Aorta (tissue), 5 donors: ENCODE results near the gene ALOX12B. TPM values are rescaled to one million over a fixed set of nuclear protein-coding genes. Genes with fewer than 3 reads are reported as not detected.
A peak's percentile ranks its signal among the peaks of the same experiment; 100 is the strongest.

Source experiments
- ATAC-seq: fragments of 200-7000 bp; cut with Tn5 transposase; one replicate; pipeline ENCODE4 v1.9.1; 2022; ENCODE audit warnings: moderate library complexity; ENCODE audit not compliant: low FRiP score
- DNase-seq, 2 donors: peaks; one replicate each; pipeline ENCODE4 v3.0.0-alpha.2; 2020
- H3K27ac ChIP-seq, 2 donors: one replicate each; pipeline ENCODE4 v1.5.1; 2013; ENCODE audit warnings: low read length in 2 of 2, mild to moderate bottlenecking in 2 of 2, moderate library complexity in 2 of 2, control low read depth in 1 of 2, inconsistent platforms in 1 of 2, low read depth in 1 of 2
- H3K27me3 ChIP-seq, 2 donors: one replicate each; pipeline ENCODE4 v1.6.1; 2013; ENCODE audit warnings: control low read depth in 1 of 2, low read length in 1 of 2, mild to moderate bottlenecking in 1 of 2, moderate library complexity in 1 of 2; ENCODE audit not compliant: insufficient read depth in 2 of 2, control insufficient read depth in 1 of 2
- H3K36me3 ChIP-seq, 2 donors: one replicate each; pipeline ENCODE4 v1.6.1; 2013; ENCODE audit warnings: control low read depth in 1 of 2, low read length in 1 of 2, mild to moderate bottlenecking in 1 of 2; ENCODE audit not compliant: insufficient read depth in 2 of 2, control insufficient read depth in 1 of 2
- H3K4me1 ChIP-seq, 2 donors: one replicate each; pipeline ENCODE4 v1.6.1; 2013; ENCODE audit warnings: low read length in 2 of 2, control low read depth in 1 of 2, mild to moderate bottlenecking in 1 of 2, moderate library complexity in 1 of 2; ENCODE audit not compliant: insufficient read depth in 2 of 2, control insufficient read depth in 1 of 2
- H3K4me3 ChIP-seq, 2 donors: one replicate each; pipeline ENCODE4 v1.5.1; 2013; ENCODE audit warnings: low read length in 2 of 2, control low read depth in 1 of 2, mild to moderate bottlenecking in 1 of 2
- H3K9me3 ChIP-seq: one replicate; pipeline ENCODE4 v1.6.1; 2013; ENCODE audit warnings: mild to moderate bottlenecking, low read length; ENCODE audit not compliant: control insufficient read depth
- WGBS, 2 donors: extraction: QIAGEN DNeasy Blood & Tissue Kit; methylation state at CpG; one replicate each; pipeline ENCODE4 v1.1.7; 2013; 5-methylcytosine and 5-hydroxymethylcytosine counted together
- intact Hi-C, 2 donors: fragments of 100-400 bp; cut with DNase I; formaldehyde crosslinking; loops; one replicate each; pipeline versions ENCODE4 v1.14.2 to v1.15.0; 2022
- polyA plus RNA-seq, 2 donors: library from polyadenylated mRNA; stranded (reverse); fragments of 200-250 nt; gene quantifications; one replicate each; pipeline ENCODE4 v1.2.3, GENCODE V29; 2013
- total RNA-seq, 2 donors: library from RNA; stranded (reverse); fragmentation: NEBNext Ultra II Directional; extraction: Animal tissue kit (Norgen Biotek cat#: 25700); gene quantifications; one replicate each; pipeline ENCODE4 v1.2.1, GENCODE V29; 2021
- donor health status: healthy with polysubstance abuse.
- donor health status: Bipolar disorder and iron deficiency.
- donor health status: DM: no; HTN: no; CAD: no.
- donor health status: DM: no; HTN: no; CAD: no.
- donor health status: DM: yes; HTN: yes; CAD: no.

Gene ALOX12B
- total and polyA plus RNA-seq, 4 donors = 0.25 TPM; not detected in 3

GRCh38 chr17:8057691-8058114 lies 29.8 kb downstream of the ALOX12B start:
- peak in 1 of 2 donors; percentile 34 for DNase-seq
- Histone ChIP-seq H3K27me3 (no peaks in the 10 kb centered on the region), H3K27ac (no peak overlapping the region), H3K4me1 (no peaks in the 10 kb centered on the region), H3K4me3 (no peak overlapping the region), H3K36me3 (no peaks in the 10 kb centered on the region), H3K9me3 (no peaks in the 10 kb centered on the region)
- ATAC-seq = peak; percentile 88
- WGBS, 2 donors = 4 to 5% methylated on average over 14 of the region's 14 CpGs
- intact Hi-C loops = loop anchor here in 1 of 2 donors (5.0 to 10.0 kb wide), 3 partner anchors 70 to 200 kb away; partner anchors contain the start of genes CNTROB, CYB5D1, NAA38 and TMEM88

- no peaks in the 10 kb centered on the region for H3K36me3 ChIP-seq
- intact Hi-C loops = loop anchor here in 1 of 2 donors (5.0 to 10.0 kb wide), 3 partner anchors 70 to 200 kb away; partner anchors contain the start of genes CNTROB, CYB5D1, NAA38 and TMEM88
- H3K4me3 ChIP-seq = no peak overlapping the region
- DNase-seq (peak in 1 of 2 donors; percentile 30), ATAC-seq (no peak)
- 63 to 66% methylated on average over 17 of the region's 17 CpGs for WGBS, 2 donors
- no peaks in the 10 kb centered on the region for H3K9me3 ChIP-seq
- no peaks in the 10 kb centered on the region for H3K4me1 ChIP-seq
- H3K27me3 ChIP-seq = no peaks in the 10 kb centered on the region
- no peak overlapping the region for H3K27ac ChIP-seq
Measured at GRCh38 chr17:8056976-8057625, 30.4 kb downstream of the ALOX12B start.

DNA sequence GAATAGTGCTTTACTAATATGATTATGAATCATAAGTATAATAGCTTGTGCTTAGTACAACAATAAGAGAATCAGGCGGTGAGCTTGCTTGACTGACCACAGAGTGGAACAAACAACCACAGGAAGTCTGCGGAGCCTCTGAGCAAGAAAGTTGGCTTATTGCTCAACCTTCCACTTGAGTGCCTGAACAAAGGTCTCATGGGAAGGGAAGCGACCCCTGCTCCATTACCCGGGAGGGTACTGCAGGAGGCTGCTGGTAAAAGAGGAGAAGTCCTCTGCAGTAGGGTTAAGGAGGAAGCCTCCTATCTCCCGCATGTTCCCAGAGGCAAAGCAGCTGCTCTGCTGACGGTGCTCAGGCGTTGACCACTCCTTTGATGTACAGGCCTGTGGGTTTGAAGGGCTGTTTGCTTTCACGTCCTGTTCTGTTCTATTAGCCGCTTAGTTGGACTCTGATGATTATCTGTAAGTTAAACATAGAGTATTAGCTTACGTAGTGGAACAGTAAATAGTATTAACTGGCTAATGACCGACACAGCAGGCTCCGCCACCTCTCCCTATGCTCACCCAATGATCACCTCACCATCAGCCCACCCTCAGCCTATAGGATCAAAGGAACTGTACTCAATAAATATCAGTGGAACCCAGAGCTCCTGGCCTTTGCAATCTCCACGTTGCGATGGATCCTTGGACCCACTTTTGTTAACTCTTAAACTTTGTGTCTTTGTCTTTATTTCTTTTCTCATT lies 31.1 kb downstream of the ALOX12B start:
- Histone ChIP-seq H3K4me3 (no peak overlapping the region), H3K4me1 (no peaks in the 10 kb centered on the region), H3K36me3 (no peaks in the 10 kb centered on the region), H3K27me3 (no peaks in the 10 kb centered on the region), H3K27ac (no peak overlapping the region), H3K9me3 (no peaks in the 10 kb centered on the region)
- 57 to 59% methylated on average over 14 of the region's 14 CpGs for WGBS, 2 donors
- DNase-seq (peak; percentile 62 to 75), ATAC-seq (peak; percentile 34)
- intact Hi-C loops = loop anchor here in 1 of 2 donors (5.0 to 10.0 kb wide), 3 partner anchors 69 to 199 kb away; partner anchors contain the start of genes CNTROB, CYB5D1, NAA38 and TMEM88

DNA sequence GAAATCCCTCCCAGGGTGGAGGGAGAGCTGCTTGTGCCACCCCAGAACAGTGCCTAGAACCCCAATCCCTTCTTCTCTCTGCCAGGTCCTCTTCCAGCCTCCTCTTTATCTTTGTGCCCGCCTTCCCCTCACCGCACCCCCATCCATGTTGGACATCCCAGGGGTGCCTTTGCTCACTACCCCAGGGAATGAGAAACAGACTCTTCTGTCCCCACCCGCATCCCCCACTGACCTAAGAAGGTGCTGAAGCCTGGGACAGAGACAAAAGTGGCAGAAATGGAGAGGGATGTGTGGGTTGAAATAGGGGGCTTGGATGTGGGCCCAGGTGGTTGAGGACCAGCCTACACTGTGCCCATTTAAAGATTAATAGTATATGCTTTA lies 31.7 kb downstream of the ALOX12B start:
- peak in 1 of 2 donors; percentile 52 for DNase-seq
- H3K4me3 ChIP-seq = no peak overlapping the region
- H3K9me3 ChIP-seq = no peaks in the 10 kb centered on the region
- intact Hi-C loops = loop anchor here in 1 of 2 donors (5.0 to 10.0 kb wide), 3 partner anchors 69 to 199 kb away; partner anchors contain the start of genes CNTROB, CYB5D1, NAA38 and TMEM88
- no peak overlapping the region for H3K27ac ChIP-seq
- no peaks in the 10 kb centered on the region for H3K4me1 ChIP-seq
- H3K36me3 ChIP-seq = no peaks in the 10 kb centered on the region
- ATAC-seq = no peak
- H3K27me3 ChIP-seq = no peaks in the 10 kb centered on the region
- WGBS, 2 donors = 83 to 85% methylated on average over 3 of the region's 3 CpGs

DNA sequence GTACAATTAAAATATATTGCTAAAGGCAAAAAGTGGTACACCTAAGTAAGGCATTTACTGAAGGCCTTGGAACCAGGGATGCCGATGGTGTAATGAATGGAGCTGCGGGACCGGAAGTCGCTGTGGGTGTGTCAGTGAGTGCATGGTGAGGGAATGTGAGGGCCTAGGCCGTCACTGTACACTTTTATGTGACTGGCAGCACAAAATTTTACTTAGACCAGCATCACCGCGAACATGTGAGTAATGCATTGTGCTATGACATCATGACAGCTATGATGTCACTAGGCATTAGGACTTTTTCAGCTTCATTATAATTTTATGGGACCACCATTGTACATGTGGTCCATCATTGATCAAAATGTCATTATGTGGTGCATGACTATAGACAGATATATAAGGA lies 33.9 kb downstream of the ALOX12B start:
- intact Hi-C loops = loop anchor here in 1 of 2 donors (10.0 kb wide), 1 partner anchor 119 kb away; the partner anchor contains the start of genes CNTROB and TRAPPC1
- no peaks in the 10 kb centered on the region for H3K27me3 ChIP-seq
- no peak overlapping the region for H3K4me3 ChIP-seq
- H3K9me3 ChIP-seq = no peaks in the 10 kb centered on the region
- ATAC-seq = no peak
- DNase-seq = no peak
- 94% methylated on average over 7 of the region's 7 CpGs for WGBS, 2 donors
- no peaks in the 10 kb centered on the region for H3K4me1 ChIP-seq
- no peak overlapping the region for H3K27ac ChIP-seq
- no peaks in the 10 kb centered on the region for H3K36me3 ChIP-seq

GRCh38 chr17:8052256-8053252 lies 35.0 kb downstream of the ALOX12B start:
- peak in 1 of 2 donors; percentile 32 for DNase-seq
- no peak overlapping the region for H3K4me3 ChIP-seq
- H3K9me3 ChIP-seq = no peaks in the 10 kb centered on the region
- no peaks in the 10 kb centered on the region for H3K4me1 ChIP-seq
- no peak overlapping the region for H3K27ac ChIP-seq
- intact Hi-C loops = loop anchor here in 1 of 2 donors (10.0 kb wide), 1 partner anchor 118 kb away; the partner anchor contains the start of genes CNTROB and TRAPPC1
- WGBS, 2 donors = 90 to 94% methylated on average over 6 of the region's 6 CpGs
- no peak for ATAC-seq
- no peaks in the 10 kb centered on the region for H3K36me3 ChIP-seq
- no peaks in the 10 kb centered on the region for H3K27me3 ChIP-seq

DNA sequence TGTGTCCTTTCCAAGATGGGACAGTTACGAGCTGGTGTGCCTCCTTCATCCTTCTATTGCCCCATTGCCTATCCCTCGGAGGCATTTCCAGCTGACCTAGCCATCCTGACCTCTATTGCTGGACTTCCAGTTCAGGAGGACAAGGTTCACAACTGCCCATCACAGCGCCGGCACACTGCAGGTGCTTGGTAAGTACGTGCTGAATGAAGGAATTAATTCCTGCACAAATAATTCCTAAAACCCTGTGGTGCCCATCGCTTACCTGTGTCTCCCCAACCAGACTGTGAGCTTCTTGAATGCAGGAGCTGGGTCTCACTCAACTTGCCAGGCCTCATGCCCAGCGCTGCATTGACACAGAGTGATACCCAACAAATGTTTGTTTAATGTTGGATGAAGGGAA lies 35.7 kb downstream of the ALOX12B start:
- ATAC-seq = no peak
- WGBS, 2 donors = 86 to 90% methylated on average over 7 of the region's 7 CpGs
- no peak overlapping the region for H3K27ac ChIP-seq
- H3K36me3 ChIP-seq = no peaks in the 10 kb centered on the region
- H3K4me1 ChIP-seq = no peaks in the 10 kb centered on the region
- intact Hi-C loops = loop anchor here in 1 of 2 donors (10.0 kb wide), 1 partner anchor 117 kb away; the partner anchor contains the start of genes CNTROB and TRAPPC1
- H3K27me3 ChIP-seq = no peaks in the 10 kb centered on the region
- H3K4me3 ChIP-seq = no peak overlapping the region
- peak in 1 of 2 donors; percentile 49 for DNase-seq
- H3K9me3 ChIP-seq = no peaks in the 10 kb centered on the region

DNA sequence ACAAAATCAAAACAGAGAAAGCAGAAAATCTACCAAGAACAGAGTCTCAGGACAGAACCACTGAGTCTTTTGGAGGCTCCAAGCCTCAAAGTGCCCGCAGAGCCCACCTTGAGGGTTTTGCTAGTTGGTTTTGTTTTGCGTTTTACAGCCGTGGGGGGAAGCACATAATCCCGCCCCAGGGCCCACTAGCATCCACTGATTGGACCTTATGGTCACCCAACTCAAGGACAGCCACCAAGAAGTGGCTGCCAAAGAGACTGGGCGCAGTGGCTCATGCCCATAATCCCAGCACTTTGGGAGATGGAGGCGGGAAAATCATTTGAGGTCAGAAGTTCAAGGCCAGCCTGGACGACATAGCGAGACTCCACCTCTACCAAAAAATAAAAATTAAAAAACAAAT lies 38.8 kb downstream of the ALOX12B start:
- WGBS, 2 donors = 87 to 90% methylated on average over 8 of the region's 8 CpGs
- DNase-seq (peak in 1 of 2 donors; percentile 14), ATAC-seq (no peak)
- no peak overlapping the region for H3K4me3 ChIP-seq
- no peaks in the 10 kb centered on the region for H3K27me3 ChIP-seq
- no peaks in the 10 kb centered on the region for H3K9me3 ChIP-seq
- H3K36me3 ChIP-seq = no peaks in the 10 kb centered on the region
- H3K4me1 ChIP-seq = no peaks in the 10 kb centered on the region
- intact Hi-C loops = no loop called here
- no peak overlapping the region for H3K27ac ChIP-seq
